IPS-NIHi7 (cell line): ENCODE data around the gene ULK1.

Source experiments
- DNase-seq: peaks from one replicate; pipeline ENCODE4 v3.0.0; 2012; ENCODE audit warnings: mixed read lengths; ENCODE audit errors: extremely low spot score

ULK1 gene

DNA sequence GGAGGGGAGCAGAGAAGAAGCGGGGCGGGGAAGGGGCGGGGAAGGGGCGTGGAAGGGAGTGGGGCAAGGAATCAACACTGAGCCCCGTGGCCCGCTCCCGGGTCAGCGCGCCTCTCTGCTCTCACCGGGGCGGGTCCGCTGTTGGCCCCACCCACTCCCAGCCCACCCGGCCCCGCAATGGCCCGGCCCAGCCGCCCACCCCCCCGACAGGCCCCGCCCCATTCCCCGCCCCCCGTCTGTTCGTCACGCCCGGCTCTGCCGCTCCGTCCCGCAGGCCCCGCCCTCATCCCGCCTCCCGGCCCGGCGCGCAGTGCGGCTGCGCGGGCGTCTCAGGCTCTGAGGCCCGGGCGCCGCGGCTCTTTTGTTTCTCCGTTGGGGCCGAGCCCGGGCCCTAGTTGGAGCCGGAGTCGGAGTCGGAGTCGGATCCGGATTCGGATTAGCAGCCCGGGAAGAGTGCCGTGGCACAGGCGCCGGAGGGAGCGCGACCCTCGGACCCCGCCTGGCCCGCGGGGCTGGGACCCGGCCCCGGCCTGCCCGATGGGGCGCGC, at the start of gene ULK1:
TSS of gene ULK1 (plus strand) at position 310 of the 548 bp plus-strand sequence. CDS start 380 bp downstream, outside the sequence.
- peak; percentile 100 for DNase-seq

DNA sequence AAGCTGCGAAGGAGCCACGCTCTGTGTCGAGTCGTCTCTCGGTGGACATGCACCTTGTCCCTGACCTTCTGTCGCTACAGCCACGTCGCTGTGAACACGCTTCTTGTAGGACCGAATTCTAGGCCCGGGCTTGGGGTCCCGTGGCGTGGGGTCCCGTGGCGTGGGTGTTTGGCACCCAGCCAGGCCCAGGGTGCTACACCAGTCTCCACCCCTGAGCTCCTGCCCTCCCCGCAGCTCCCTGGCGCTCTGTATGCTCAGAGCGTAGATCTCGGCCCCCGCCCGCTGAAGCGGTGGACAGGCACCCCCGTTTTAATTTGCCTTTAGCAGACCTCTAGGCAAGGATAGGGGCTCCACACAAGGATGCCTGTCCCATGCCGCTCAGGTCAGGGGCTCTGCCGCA, 49.8 kb upstream of the ULK1 start:
- no peak for DNase-seq

DNA sequence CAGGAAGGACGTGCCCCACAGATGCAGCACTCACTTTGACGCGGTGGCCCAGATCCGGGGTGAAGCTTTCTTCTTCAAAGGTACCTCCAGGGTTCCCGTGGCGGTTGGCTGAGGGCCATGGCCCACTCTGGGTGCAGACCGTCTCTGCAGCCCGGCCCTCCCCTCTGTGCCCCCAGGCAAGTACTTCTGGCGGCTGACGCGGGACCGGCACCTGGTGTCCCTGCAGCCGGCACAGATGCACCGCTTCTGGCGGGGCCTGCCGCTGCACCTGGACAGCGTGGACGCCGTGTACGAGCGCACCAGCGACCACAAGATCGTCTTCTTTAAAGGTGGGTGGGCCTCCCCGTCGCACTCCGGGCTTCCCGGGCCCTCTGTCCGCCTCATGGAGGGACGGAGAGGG, 49.3 kb upstream of the ULK1 start:
- DNase-seq: no peak

DNA sequence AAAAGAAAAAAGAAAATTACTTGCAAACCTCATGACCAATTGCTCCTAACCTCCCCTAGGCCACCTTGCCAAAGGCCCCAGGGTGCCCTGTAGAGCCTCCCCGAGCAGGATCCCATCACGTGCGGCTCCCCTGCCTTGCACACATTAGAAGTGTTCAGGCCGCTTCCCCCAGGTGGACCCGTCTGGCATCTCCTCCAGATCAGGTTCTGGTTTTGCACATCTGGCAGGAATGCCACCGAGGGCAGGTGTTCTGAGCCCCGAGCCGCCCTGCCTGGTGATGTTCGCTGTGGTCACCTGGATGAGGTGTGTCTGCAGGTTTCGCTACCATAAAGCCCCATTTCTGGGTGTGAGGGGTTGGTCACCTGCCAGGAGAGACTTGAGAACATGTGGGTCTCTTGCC, 47.0 kb upstream of the ULK1 start:
- no peak for DNase-seq

DNA sequence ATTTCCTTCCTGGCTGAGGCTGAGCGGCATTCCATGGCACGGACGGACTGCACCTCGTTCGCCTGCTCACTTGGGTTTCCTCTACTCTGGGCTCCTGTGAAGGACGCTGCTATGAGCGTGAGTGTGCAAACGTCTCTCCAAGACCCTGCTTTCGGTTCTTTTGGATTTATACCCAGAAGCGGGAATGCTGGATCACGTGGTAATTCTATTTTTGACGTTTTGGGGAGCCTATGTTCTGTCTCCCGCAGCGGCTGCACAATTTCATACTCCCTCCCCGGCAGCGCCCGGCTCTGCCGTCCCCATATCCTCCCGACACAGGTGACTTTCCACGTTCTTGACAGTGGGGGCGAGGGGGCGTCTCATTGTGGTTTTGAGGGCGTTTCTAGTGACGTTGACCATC, 45.7 kb upstream of the ULK1 start:
- no peak for DNase-seq

DNA sequence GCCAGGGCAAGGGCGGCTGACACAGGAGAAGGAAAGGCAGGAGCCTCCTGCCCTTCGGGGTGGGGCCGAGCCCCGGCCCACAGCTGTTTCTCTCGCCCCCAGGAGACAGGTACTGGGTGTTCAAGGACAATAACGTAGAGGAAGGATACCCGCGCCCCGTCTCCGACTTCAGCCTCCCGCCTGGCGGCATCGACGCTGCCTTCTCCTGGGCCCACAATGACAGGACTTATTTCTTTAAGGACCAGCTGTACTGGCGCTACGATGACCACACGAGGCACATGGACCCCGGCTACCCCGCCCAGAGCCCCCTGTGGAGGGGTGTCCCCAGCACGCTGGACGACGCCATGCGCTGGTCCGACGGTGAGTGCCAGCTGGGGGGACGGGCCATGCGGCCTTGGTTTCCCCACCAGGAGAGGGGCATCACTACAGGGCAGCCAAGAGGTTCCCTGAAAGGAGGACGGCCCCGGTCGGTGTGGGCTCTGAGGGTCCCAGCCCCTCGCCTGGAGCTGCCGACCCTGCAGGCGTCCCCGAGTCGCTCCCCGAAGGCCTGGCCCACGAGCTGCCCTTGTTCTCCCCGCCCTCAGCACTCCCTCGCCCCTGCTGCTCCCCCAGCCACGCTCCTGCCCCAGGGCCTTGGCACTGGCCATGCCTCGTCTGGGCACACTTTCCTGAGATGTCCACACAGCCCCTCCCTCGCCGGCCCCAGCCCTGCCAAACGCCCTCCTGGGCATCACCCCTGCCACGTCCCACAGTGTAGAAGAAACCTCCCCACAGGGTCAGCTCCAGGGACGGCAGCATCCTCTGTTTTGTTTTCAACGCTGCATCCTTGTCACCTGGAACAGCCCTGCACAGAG, 44.5 kb upstream of the ULK1 start:
- DNase-seq: no peak

DNA sequence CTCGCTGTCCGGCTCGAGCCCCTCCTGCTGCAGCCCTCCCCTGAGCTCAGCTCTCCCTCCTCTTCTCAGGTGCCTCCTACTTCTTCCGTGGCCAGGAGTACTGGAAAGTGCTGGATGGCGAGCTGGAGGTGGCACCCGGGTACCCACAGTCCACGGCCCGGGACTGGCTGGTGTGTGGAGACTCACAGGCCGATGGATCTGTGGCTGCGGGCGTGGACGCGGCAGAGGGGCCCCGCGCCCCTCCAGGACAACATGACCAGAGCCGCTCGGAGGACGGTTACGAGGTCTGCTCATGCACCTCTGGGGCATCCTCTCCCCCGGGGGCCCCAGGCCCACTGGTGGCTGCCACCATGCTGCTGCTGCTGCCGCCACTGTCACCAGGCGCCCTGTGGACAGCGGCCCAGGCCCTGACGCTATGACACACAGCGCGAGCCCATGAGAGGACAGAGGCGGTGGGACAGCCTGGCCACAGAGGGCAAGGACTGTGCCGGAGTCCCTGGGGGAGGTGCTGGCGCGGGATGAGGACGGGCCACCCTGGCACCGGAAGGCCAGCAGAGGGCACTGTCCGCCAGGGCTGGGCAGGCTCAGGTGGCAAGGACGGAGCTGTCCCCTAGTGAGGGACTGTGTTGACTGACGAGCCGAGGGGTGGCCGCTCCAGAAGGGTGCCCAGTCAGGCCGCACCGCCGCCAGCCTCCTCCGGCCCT, 43.4 kb upstream of the ULK1 start:
- DNase-seq: no peak

GRCh38 chr12:131851741-131852550, 42.5 kb upstream of the ULK1 start:
- DNase-seq: no peak

GRCh38 chr12:131852551-131853299, 41.7 kb upstream of the ULK1 start:
- DNase-seq: no peak

DNA sequence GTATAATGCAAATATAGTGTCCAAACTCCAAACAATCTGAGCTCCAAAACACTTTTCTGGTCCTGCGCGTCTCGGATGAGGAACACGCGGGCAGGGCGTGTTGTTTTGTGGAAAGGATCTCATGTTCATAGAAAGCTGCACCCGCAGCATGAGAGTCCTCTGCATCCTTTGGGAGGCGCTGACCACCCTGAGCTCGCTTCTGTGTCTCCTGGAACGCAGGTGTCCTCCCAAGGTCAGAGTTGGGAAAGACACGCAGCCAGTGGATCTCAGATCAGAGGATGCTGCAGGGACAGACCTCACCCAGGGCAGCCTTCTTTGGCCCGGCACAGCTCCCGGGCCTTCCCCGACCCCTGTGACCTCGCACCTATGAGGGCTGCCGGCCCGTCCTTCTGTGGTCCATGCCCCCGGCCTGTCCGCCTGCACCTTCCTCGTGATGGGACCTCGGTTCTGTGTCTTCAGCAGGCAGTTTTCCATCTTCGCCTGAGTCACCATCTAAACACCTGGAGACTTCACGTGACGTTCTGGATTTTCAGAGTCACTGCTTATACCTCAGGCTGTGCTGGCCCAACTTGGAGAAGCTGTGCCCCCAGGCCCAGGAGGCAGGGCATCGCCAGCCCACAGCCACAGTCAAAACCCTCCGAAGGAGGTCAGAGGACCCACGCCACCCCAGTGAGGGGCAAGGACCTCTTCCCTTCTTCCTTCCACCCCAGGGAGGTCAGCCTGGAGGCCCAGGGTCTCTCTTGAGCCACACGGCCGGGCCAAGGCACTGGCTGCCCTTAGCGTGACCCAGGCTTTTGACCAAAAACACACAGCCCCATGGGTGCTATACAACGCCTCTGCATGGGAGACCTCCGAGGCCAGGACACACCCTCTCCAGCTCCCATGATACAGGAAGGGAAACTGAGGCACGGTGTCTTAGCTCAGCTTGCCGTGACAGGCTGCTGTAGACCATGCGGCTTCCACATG, 40.3 kb upstream of the ULK1 start:
- DNase-seq: no peak

DNA sequence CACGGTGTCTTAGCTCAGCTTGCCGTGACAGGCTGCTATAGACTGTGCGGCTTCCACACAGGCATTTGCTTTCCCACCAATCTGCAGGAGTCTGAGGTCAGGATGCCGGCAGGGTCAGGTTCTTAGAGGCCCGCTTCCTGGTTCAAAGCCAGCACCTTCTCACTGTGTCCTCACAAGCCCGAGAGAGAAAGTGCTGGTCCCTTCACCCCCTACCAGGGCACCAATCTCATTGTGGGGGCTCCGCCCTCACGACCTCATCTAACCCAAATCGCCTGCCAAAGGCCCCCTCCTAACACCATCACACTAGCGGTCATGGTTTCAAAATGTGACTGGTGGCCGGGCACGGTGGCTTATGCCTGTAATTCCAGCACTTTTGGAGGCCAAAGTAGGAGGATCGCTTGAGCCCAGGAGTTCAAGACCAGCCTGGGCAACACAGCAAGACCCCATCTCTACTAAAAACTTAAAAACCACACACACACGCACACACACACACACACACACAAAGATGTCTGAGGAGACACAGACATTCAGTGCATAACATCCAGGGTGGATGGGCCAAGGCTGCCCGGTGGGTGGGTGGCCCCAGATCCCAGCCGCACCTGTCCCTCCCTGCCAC, 39.5 kb upstream of the ULK1 start:
- no peak for DNase-seq

DNA sequence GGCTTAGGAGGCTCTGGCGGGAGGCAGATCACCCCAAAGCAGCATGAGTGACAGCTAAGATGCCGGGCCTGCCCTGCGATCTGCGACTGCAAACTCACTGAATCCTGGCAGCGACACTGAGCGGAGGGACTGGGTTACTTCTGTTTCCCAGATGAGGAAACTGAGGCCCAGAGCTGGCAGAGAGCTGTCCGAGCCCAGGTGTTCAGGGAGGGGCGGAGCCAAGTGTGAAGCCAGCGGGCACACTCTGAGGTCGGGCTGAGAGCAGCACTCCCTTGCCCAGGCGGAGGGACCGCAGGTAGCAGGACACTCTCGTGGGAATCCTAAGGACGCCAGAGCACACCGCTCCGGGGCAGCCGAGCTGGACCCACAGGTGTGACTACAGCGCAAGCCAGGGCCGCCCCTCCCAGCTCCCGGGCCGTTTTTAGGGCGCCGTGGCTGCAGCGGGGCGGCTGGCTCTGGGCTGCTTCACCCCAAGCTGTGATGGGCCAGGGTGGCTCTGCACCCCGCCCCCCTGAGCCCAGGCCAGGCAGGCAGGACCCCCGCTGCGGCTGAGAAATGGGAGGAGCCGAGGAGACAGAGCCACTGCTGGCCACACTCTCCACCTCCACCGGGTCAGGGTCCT, 38.8 kb upstream of the ULK1 start:
- DNase-seq: no peak

DNA sequence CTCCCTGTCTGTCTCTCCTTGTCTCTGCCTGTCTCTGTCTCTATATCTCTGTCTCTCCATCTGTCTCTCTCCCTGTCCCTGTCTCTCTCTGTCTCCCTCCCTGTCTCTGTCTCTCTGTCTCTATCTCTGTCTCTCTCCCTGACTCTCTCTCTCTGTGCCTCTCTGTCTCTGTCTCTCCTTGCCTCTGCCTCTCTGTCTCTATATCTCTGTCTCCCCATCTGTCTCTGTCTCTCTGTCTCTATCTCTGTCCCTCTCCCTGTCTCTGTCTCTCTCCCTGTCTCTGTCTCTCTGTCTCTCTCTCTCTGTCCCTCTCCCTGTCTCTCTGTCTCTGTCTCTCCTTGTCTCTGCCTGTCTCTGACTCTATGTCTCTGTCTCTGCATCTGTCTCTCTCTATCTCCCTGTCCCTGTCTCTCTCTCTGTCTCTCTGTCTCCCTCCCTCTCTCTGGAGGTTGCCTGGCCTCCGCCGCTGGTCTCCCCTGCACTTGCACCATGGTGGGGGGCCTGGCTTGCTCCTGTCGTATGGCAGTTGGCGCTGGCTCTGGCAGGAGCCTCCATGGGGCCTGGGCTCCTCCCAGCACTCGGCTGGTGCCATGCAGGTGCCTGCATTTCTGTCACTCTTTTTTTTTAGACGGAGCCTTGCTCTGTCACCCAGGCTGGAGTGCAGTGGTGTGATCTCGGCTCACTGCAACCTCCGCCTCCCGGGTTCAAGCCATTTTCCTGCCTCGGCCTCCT, 37.9 kb upstream of the ULK1 start:
- DNase-seq: no peak

- no peak for DNase-seq
Observed at GRCh38 chr12:131857908-131858850, 36.2 kb upstream of the ULK1 start.

DNA sequence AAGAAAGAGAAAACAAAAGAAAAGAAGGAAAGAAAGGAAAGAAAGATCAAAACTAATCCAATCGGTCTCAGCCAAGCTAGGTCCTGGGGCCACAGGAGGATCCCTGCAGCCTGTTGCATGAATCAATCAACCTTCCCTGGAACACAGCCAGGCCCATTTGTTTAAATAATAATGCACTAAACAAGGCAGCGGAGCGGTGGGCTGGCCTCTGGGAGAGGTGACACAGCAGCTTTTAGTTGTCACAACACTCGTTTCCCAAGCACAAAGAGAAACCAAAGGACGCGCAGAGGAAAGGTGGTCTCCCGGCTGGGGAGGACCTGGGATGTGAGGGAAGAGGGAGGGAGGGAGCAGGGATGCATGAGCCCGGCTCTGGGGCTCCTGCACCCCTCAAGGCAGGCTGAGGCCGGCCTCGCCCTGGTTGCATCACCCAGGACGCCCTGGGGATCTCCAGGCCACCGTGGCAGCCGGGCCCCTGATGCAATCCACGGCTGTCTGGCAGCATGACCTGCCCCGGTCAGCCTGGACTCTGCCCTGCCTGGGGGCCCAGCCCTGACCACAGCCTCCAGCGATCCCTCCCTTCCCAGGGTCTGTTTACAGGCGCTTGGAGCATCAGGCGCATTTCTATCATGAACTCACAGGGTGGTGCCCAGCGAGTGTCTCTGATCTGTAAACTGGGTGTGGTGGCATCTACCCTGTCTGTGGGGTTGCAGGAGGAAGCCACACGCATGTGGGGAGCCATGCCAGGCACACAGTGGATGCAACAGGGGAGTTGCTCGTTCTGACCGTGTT, 33.8 kb upstream of the ULK1 start:
- peak; percentile 64 for DNase-seq

DNA sequence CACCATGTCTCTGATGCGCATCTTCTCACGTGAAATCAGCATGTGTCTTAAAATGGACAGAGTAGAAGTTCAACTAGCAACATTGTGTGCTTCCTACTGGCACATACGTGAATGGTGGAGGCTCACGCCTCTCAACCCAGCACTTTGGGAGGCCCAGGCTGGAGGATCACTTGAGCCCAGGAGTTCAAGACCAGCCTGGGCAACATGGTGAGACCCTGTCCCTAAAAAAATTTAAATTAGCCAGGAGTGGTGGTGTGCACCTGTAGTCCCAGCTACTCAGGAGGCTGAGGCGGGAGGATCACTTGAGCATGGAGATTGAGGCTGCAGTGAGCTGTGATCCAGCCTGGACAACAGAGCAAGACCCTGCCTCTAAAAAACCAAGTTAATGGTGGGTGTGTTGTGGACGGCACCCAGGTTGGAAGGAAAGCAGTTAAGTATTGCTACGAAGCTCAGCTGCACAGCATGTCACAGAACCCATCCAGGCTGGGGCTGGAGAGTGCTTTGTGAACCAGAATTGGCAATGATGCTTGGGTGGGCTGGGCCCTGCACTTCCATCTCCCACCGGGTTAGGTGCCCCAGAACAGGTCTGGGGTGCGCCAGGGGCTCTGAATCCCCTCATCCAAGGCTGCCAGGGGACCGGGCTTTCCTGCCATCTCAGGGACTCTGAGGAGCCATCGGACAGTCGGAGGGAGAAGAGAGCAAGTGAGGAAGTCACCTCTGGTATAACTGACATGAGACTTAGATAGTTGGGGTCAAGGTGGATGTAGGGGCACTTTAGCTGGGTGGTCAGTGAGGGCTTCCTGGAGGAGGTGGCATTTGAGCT, 33.0 kb upstream of the ULK1 start:
- DNase-seq: no peak
